HepG2 (cell line): Measurements from ENCODE around the gene SCUBE1. TPM values are rescaled to one million over a fixed set of nuclear protein-coding genes. Genes with fewer than 3 reads are reported as not detected.

ENCODE experiments used
- ARID5B ChIP-seq: IDR thresholded peaks from 2 replicates; pipeline ENCODE4 v1.4.0; 2020; ENCODE audit warnings: mild to moderate bottlenecking, missing genetic modification reagents
- JUND ChIP-seq: sonication (generic); formaldehyde crosslinking; IDR thresholded peaks from 2 replicates; pipeline ENCODE4 v1.8.0; 2022; ENCODE audit warnings: mild to moderate bottlenecking, missing genetic modification reagents
- PATZ1 ChIP-seq: sonication (generic); formaldehyde crosslinking; IDR thresholded peaks from 2 replicates; pipeline ENCODE4 v1.4.0; 2020; ENCODE audit warnings: missing genetic modification reagents
- STAG1 ChIP-seq: sonication (generic); formaldehyde crosslinking; IDR thresholded peaks from 2 replicates; pipeline ENCODE4 v1.4.0; 2020; ENCODE audit warnings: missing genetic modification reagents
- ZNF451 ChIP-seq: sonication (generic); formaldehyde crosslinking; IDR thresholded peaks from 2 replicates; pipeline ENCODE4 v1.5.0; 2020; ENCODE audit warnings: mild to moderate bottlenecking, missing genetic modification reagents
- ZNF614 ChIP-seq: IDR thresholded peaks from 2 replicates; pipeline ENCODE4 v1.6.1; 2018; ENCODE audit warnings: missing biosample characterization, missing genetic modification reagents, inconsistent platforms, borderline replicate concordance
- polyA plus RNA-seq, 8 experiments: library from polyadenylated mRNA; depleted of rRNA in 3 of 8; stranded (reverse) in 7 of 8; unstranded in 1 of 8; fragments of >200 nt; fragmentation: Illumina TruSeq in 4 of 8; extraction: Trizol in 4 of 8; gene quantifications; 2 replicates each; pipeline versions ENCODE4 v1.2.1 to v1.2.3, GENCODE V29; 2011 to 2016; ENCODE audit warnings: low read depth in 4 of 8, missing spikeins in 1 of 8, mixed read lengths in 1 of 8; ENCODE audit not compliant: insufficient read depth in 1 of 8
- total RNA-seq, 5 experiments: library from RNA; depleted of rRNA; stranded (reverse); fragments of >200 nt; fragmentation: Illumina TruSeq; extraction: Trizol; gene quantifications; 2 replicates each; pipeline ENCODE4 v1.2.3, GENCODE V29; 2016; ENCODE audit warnings: low read depth in 1 of 5

Gene SCUBE1
- total and polyA plus RNA-seq, 2 of the 13 experiments (the other 11 are each of a cell fraction or from before 2014, with no cell fraction given) = under 0.01 to 0.05 TPM

GRCh38 chr22:43389227-43389836, 46.2 kb upstream of the SCUBE1 start (continued):
- TF ChIP-seq ARID5B (CRISPR knock-in tag) (peak; percentile 53; the same call in 1 of the 2 replicates), ZNF451 (no peak), STAG1 (CRISPR knock-in tag) (peak; percentile 22), ZNF614 (CRISPR knock-in tag) (no peak), JUND (CRISPR knock-in tag) (no peak), PATZ1 (CRISPR knock-in tag) (peak; percentile 88)
